Neural cell (in vitro differentiated cells): ENCODE measurements around the gene CADPS2. TPM values are rescaled to one million over a fixed set of nuclear protein-coding genes. Genes with fewer than 3 reads are reported as not detected.

Source experiments
- H2AFZ ChIP-seq: fragments of 200-600, 300-800 bp; sonication (generic), shearing (Covaris generic); 2 replicates; pipeline ENCODE4 v1.6.0; 2014; ENCODE audit warnings: low read depth, mild to moderate bottlenecking, antibody characterized with exemption, low read length, moderate library complexity
- H3F3A ChIP-seq: fragments of 200-600 bp; shearing (Covaris generic); 2 replicates; pipeline ENCODE4 v1.6.1; 2016; ENCODE audit warnings: mild to moderate bottlenecking, moderate library complexity, mixed read lengths, antibody characterized with exemption, low read length; ENCODE audit not compliant: insufficient read depth, poor library complexity, severe bottlenecking
- H3K27ac ChIP-seq: fragments of 200-600, 300-800 bp; sonication (generic), shearing (Covaris generic); 2 replicates; pipeline ENCODE4 v1.5.1; 2014; ENCODE audit warnings: mild to moderate bottlenecking, low read length, moderate library complexity
- H3K27me3 ChIP-seq: fragments of 300-800, 200-600 bp; sonication (generic), shearing (Covaris generic); 2 replicates; pipeline ENCODE4 v1.6.0; 2014; ENCODE audit warnings: mild to moderate bottlenecking, low read depth, low read length, moderate library complexity; ENCODE audit not compliant: insufficient read depth
- H3K36me3 ChIP-seq: fragments of 300-800, 200-600 bp; sonication (generic), shearing (Covaris generic); 2 replicates; pipeline ENCODE4 v1.5.1; 2014; ENCODE audit warnings: mild to moderate bottlenecking, antibody characterized with exemption, low read length, moderate library complexity; ENCODE audit not compliant: insufficient read depth
- H3K4me2 ChIP-seq: fragments of 300-800, 200-600 bp; sonication (generic), shearing (Covaris generic); 2 replicates; pipeline ENCODE4 v1.6.0; 2014; ENCODE audit warnings: mild to moderate bottlenecking, low read length
- H3K4me3 ChIP-seq: fragments of 300-800, 200-600 bp; sonication (generic), shearing (Covaris generic); 2 replicates; pipeline ENCODE4 v1.5.1; 2014; ENCODE audit warnings: mild to moderate bottlenecking, low read length, moderate library complexity
- H3K79me2 ChIP-seq: fragments of 200-600 bp; shearing (Covaris generic); replicated peaks from 2 replicates; pipeline ENCODE4 v1.6.0; 2014; ENCODE audit warnings: mild to moderate bottlenecking, low read length, moderate library complexity; ENCODE audit not compliant: insufficient read depth
- H3K9ac ChIP-seq: fragments of 300-800, 200-600 bp; sonication (generic), shearing (Covaris generic); 2 replicates; pipeline ENCODE4 v1.6.1; 2016; ENCODE audit warnings: mild to moderate bottlenecking, low read length, mixed read lengths
- H3K9me2 ChIP-seq: fragments of 200-600 bp; shearing (Covaris generic); 2 replicates; pipeline ENCODE4 v1.6.1; 2016; ENCODE audit warnings: mild to moderate bottlenecking, low read length, mixed read lengths; ENCODE audit not compliant: insufficient read depth
- H3K9me3 ChIP-seq: fragments of 200-600, 300-800 bp; sonication (generic), shearing (Covaris generic); 2 replicates; pipeline ENCODE4 v1.6.1; 2016; ENCODE audit warnings: mild to moderate bottlenecking, mixed run types, low read length, moderate library complexity, mixed read lengths
- H4K20me1 ChIP-seq: fragments of 200-600 bp; shearing (Covaris generic); 2 replicates; pipeline ENCODE4 v1.6.1; 2016; ENCODE audit warnings: mild to moderate bottlenecking, mixed run types; ENCODE audit not compliant: insufficient read depth
- EP300 ChIP-seq: fragments of 450-650 bp; conservative IDR thresholded peaks from 2 replicates; pipeline ENCODE4 v1.6.1; 2014; ENCODE audit warnings: antibody characterized with exemption, mild to moderate bottlenecking, moderate library complexity; ENCODE audit not compliant: poor library complexity, severe bottlenecking
- EZH2 ChIP-seq: fragments of 200-600, 300-800 bp; shearing (Covaris generic), sonication (generic); IDR thresholded peaks from 2 replicates; pipeline ENCODE4 v1.6.1; 2014; ENCODE audit warnings: antibody characterized with exemption, low read length, borderline replicate concordance, mild to moderate bottlenecking; ENCODE audit not compliant: insufficient read depth, poor library complexity, severe bottlenecking
- MXI1 ChIP-seq: fragments of 450-650 bp; conservative IDR thresholded peaks from 2 replicates; pipeline ENCODE4 v1.6.1; 2014; ENCODE audit warnings: antibody characterized with exemption, mild to moderate bottlenecking; ENCODE audit not compliant: poor library complexity, severe bottlenecking
- POLR2AphosphoS5 ChIP-seq: IDR thresholded peaks from 2 replicates; pipeline ENCODE4 v1.6.1; 2012
- RAD21 ChIP-seq: fragments of 450-650 bp; conservative IDR thresholded peaks from 2 replicates; pipeline ENCODE4 v1.6.1; 2014; ENCODE audit warnings: antibody characterized with exemption, mild to moderate bottlenecking, moderate library complexity
- SMC3 ChIP-seq: fragments of 450-650 bp; conservative IDR thresholded peaks from 2 replicates; pipeline ENCODE4 v1.6.1; 2014; ENCODE audit warnings: antibody characterized with exemption, mild to moderate bottlenecking, moderate library complexity; ENCODE audit not compliant: poor library complexity
- TAF1 ChIP-seq: IDR thresholded peaks from 2 replicates; pipeline ENCODE4 v1.6.1; 2012; ENCODE audit warnings: low read depth
- polyA plus RNA-seq: library from polyadenylated mRNA; depleted of rRNA; stranded (reverse); fragments of >200 nt; gene quantifications from 2 replicates; pipeline ENCODE4 v1.2.3, GENCODE V29; 2014
- TF ChIP-seq, protein P1 (sequence below): IDR thresholded peaks from 2 replicates; pipeline ENCODE4 v1.6.1; 2012; ENCODE audit warnings: borderline replicate concordance
- TF ChIP-seq, protein P2 (sequence below): fragments of 450-650 bp; IDR thresholded peaks from 2 replicates; pipeline ENCODE4 v1.5.1; 2014; ENCODE audit warnings: antibody characterized with exemption, mild to moderate bottlenecking, moderate library complexity; ENCODE audit not compliant: poor library complexity, severe bottlenecking

Gene CADPS2
- polyA plus RNA-seq, 1 donor from 2014 or later = 5.9 TPM

DNA sequence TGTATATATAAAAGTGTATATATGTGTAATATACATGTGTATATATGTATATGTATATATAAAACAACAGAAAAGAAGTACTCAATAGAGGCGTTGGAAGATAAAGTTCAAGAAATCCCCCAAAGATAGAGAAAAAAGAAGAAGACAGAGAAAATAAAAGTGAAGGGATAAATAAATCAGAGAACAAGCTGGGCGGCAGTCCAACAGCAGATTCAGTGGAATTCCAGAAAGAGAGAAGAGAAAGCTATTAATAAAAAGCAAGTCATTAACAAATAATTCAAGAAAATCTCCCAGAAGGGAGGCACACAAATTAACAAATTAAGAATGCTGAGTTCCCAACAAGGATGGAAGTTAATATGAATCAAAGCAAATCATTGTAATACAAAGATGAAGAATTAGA is 124.2 kb downstream of the CADPS2 start:
- H2AFZ ChIP-seq = no peak overlapping the region
- no peaks in the 10 kb centered on the region for H3F3A ChIP-seq
- H3K4me2 ChIP-seq = no peak overlapping the region
- H3K27me3 ChIP-seq = no peaks in the 10 kb centered on the region
- H3K9me2 ChIP-seq = no peaks in the 10 kb centered on the region
- TF ChIP-seq, protein P1, sequence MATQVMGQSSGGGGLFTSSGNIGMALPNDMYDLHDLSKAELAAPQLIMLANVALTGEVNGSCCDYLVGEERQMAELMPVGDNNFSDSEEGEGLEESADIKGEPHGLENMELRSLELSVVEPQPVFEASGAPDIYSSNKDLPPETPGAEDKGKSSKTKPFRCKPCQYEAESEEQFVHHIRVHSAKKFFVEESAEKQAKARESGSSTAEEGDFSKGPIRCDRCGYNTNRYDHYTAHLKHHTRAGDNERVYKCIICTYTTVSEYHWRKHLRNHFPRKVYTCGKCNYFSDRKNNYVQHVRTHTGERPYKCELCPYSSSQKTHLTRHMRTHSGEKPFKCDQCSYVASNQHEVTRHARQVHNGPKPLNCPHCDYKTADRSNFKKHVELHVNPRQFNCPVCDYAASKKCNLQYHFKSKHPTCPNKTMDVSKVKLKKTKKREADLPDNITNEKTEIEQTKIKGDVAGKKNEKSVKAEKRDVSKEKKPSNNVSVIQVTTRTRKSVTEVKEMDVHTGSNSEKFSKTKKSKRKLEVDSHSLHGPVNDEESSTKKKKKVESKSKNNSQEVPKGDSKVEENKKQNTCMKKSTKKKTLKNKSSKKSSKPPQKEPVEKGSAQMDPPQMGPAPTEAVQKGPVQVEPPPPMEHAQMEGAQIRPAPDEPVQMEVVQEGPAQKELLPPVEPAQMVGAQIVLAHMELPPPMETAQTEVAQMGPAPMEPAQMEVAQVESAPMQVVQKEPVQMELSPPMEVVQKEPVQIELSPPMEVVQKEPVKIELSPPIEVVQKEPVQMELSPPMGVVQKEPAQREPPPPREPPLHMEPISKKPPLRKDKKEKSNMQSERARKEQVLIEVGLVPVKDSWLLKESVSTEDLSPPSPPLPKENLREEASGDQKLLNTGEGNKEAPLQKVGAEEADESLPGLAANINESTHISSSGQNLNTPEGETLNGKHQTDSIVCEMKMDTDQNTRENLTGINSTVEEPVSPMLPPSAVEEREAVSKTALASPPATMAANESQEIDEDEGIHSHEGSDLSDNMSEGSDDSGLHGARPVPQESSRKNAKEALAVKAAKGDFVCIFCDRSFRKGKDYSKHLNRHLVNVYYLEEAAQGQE = no peak
- no peak for TF ChIP-seq TAF1
- TF ChIP-seq POLR2AphosphoS5 = no peak
- TF ChIP-seq EZH2 = no peak
- TF ChIP-seq EP300 = no peak
- no peak for TF ChIP-seq MXI1
- no peak for TF ChIP-seq RAD21
- TF ChIP-seq, protein P2, sequence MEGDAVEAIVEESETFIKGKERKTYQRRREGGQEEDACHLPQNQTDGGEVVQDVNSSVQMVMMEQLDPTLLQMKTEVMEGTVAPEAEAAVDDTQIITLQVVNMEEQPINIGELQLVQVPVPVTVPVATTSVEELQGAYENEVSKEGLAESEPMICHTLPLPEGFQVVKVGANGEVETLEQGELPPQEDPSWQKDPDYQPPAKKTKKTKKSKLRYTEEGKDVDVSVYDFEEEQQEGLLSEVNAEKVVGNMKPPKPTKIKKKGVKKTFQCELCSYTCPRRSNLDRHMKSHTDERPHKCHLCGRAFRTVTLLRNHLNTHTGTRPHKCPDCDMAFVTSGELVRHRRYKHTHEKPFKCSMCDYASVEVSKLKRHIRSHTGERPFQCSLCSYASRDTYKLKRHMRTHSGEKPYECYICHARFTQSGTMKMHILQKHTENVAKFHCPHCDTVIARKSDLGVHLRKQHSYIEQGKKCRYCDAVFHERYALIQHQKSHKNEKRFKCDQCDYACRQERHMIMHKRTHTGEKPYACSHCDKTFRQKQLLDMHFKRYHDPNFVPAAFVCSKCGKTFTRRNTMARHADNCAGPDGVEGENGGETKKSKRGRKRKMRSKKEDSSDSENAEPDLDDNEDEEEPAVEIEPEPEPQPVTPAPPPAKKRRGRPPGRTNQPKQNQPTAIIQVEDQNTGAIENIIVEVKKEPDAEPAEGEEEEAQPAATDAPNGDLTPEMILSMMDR = no peak
- no peak for TF ChIP-seq SMC3
- H3K9me3 ChIP-seq = no peaks in the 10 kb centered on the region
- no peak overlapping the region for H3K27ac ChIP-seq
- no peak overlapping the region for H3K9ac ChIP-seq
- H4K20me1 ChIP-seq = no peaks in the 10 kb centered on the region
- no peaks in the 10 kb centered on the region for H3K79me2 ChIP-seq
- no peaks in the 10 kb centered on the region for H3K36me3 ChIP-seq
- no peak overlapping the region for H3K4me3 ChIP-seq

DNA sequence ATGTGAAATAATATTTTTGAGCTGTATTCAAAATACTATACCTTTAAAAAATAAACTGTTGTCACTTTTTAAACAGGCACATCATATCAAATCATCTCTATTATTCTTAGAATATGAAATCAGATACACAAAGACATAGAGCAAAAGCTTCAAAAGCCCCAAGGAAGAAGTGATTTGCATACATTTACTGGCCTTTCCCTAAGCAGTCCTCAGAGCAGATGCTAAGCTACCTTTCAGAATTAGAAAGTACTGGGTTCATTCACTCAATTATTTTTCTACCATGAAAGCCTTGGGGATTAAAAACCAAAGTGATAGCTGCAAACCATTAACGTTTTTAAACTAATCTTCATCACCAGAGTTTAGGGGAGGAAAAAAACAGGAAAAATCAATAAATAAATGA is 127.8 kb downstream of the CADPS2 start:
- Histone ChIP-seq H2AFZ (no peak overlapping the region), H4K20me1 (no peaks in the 10 kb centered on the region), H3K4me3 (no peak overlapping the region), H3K9ac (no peak overlapping the region), H3K27me3 (no peaks in the 10 kb centered on the region), H3K4me2 (no peak overlapping the region), H3K79me2 (no peaks in the 10 kb centered on the region), H3F3A (no peaks in the 10 kb centered on the region), H3K9me3 (no peaks in the 10 kb centered on the region), H3K9me2 (no peaks in the 10 kb centered on the region), H3K36me3 (no peaks in the 10 kb centered on the region), H3K27ac (no peak overlapping the region)
- TF ChIP-seq POLR2AphosphoS5 (no peak), MXI1 (no peak), TAF1 (no peak), SMC3 (no peak), EZH2 (no peak), RAD21 (no peak), EP300 (no peak)
- TF ChIP-seq, protein P1 = no peak
- TF ChIP-seq, protein P2 = no peak
